ENCODE results near the gene MYCBP2.

GRCh38 chr13:77019756-77020155 lies 307.1 kb downstream of the MYCBP2 start:
- no peak for TF ChIP-seq CTCF (IDR thresholded peaks at IDR 0.05)
- TF ChIP-seq POLR2A (IDR thresholded peaks at IDR 0.05): no peak
